ENCODE data around the gene RTP5.

The RTP5 gene

DNA sequence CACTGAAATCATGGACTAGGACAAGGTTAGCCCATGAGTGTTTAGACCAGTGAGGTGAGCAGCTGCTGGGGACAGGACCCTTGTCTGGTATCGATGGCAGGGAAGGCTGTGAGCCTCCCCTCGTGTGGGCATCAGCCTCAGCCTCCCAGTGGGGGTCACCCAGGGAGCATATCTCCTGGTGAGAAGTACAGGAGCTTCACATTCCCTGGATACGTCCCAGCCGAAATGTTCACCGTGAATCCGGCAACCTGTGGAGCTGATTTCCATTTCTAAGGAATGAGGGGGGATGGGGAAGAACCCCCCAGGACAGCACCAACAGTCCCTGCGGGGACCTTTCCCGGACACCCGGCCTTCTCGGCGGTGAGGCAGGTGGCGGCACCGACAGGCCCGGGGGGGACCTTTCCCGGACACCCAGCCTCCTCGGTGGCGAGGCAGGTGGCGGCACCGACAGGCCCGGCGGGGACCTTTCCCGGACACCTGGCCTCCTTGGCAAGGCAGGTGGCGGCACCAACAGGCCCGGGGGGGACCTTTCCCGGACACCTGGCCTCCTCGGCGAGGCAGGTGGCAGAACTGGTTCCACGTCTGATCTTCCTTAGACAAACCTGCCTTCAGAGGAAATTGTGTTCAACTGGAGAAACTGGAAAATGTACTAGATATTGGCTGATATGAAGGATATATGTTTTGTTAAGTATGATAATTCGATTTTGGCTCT is 21.2 kb downstream of the RTP5 start:
- DNase-seq: no peak

DNA sequence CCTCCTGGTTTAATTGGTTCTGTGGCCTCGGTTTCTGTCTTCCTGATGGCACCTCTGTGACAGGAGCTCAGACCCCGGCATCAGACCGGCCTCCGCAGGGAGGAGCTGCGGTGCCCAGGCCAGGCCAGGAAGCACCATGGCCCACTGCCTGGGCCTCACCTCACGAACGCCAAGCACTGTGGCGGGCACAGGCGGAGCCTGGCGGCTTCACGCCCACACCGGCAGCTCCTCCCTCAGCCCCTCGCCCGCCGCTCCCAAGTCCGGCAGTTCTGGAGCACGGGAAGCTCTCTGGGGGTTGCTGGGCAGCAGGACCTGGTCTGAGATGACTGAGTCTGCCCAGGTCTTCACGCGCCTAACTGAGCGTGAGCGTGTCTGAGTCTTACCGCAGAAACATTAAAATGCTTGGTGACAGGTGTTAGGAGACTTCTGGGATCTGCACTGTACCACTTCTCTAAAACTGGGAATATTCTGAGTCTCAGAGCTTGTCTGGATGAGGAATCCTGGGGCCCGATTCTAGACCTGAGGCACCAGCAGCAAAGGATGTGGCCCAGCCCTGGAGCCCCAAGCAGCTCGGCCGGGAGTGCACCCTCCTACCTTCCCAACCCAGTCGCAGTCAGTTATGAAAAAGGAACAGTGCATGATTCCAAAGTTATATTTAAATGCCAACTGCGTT is 21.9 kb downstream of the RTP5 start:
- DNase-seq: no peak

DNA sequence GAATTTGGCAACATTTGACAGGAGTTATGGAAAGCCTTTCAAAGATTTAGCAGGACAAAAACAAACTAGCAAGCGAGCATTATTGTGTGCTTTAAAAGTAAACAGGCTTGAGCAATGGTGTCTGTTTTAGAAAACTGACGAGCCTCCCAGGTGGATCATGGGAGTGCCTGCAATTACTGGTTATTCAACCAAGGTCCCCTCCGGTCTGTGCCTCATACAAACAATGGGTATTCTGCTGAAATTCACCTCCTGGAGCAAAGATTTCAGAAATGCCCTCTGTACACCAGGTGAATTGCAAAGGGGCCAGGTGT is 22.4 kb downstream of the RTP5 start:
- no peak for DNase-seq

DNA sequence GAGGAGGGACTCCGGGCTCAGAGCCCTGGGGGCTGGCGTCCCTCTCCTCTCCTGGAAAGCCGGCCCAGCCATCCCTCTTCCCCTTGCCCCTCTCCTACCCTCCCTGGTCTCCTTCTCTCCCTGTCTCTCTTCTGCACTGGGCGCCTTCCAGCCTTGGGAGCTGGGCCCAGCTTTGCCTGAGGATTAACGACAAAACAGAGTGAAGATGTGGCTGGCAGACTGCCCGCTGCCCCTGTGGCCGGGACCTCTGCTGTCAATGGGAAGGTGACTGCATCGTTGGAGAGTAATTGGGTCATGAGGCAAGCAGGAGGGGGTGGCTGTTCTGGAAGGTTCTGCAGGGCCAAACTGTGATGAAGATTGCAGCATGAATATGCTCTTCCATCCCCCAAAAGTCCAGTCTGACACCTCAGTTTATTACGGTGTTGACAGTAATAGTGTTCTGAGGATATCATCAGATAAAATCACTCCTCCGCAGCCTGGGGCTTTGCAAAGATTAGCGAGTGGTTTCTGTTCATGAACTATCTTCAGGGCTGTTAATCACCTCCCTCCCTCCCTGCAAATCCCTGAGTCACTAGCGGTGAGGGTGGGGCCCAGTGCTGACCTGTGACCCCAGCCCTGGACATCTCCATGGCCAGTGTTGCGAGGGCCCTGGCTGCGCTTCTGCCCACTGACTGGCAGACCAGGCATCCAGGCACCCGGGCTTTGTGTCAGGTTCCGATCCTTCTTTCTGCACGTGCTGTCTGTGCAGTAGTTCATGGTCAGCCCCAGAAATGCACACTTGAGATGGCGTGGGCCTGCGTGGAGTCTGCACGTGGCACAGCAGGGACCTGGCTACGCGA is 23.0 kb downstream of the RTP5 start:
- no peak for DNase-seq

DNA sequence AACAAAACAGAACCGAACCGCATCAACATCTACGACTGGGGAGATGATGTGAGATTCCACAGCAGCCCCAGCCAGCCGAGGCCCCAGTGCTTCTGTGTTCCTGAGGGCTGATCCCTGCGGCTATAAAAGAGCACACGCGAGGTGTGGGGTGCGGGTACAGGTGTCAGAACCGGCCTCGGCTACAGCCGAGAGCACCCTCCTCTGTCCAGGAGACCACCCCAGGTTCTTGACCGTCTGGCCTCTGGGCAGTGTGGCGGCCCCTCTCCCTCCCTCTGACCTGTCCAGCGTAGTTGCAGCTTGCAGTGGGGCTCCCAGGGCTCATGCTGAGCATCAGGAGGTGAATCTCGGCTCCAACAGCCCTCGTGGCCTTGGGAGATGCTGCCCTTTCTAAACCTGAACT is 23.7 kb downstream of the RTP5 start:
- DNase-seq: no peak

DNA sequence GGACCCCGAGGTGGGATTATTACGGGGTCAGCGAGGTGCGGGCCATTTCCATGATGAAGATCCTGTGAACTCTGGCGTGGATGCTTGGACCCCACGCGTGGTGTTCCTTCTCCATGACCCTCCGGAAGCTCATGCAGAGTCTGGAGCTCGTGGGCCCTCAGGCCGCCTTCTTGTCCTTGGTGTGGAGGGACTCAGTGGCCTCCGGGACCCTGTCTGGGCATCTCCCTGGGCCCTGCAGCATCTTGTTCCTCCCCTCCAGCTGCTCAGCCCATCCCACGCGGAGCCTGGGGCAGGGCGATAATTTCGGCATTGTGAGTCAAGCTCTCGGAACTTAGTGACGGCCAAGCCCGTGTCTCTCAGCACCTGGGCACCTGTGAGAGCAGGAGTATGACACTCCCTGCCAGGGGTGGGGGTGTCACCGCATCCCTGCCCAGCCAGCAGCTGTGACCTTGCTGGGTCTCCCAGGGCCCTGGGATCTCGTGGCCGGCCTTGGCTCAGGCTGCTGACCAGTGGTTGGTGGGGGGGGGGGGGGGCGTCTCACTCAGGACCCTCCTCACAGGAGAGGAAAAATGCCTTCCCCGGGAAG is 24.6 kb downstream of the RTP5 start:
- DNase-seq: no peak

DNA sequence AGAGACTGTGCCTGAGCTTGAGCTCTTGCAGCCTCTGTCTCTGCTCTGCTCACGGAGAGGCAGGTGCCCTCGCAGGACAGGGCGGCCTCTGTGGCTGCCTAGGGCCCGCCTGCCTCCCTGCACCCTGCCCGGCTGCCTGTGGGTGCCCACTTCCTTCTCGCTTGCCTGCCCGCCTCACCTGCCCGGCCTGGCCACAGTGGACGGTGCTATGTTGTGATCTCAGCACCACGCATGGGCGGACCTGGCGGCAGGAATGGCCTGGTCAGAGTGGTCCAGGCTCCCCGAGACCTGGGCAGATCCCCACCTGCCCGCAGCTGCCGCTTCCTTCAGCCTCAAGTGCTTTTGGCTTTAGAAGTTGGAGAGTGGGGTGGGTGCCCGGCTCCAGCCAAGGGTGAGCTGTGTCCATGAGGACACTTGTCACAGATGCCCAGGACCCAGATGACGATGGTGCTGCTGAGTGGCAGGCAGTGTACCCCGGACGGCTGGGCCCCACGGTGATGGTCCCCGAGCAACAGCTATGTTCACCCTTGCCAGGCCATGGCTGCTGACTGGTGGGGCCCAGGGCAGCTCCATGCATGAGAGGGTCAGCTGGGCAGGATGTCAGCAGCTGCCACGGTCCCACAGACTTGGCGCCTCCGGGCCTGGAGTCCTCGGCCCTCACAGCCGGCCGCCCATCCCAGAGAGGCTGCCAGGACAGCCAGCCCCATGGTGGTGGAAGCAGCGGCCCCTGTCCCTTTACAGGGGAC is 25.3 kb downstream of the RTP5 start:
- no peak for DNase-seq

DNA sequence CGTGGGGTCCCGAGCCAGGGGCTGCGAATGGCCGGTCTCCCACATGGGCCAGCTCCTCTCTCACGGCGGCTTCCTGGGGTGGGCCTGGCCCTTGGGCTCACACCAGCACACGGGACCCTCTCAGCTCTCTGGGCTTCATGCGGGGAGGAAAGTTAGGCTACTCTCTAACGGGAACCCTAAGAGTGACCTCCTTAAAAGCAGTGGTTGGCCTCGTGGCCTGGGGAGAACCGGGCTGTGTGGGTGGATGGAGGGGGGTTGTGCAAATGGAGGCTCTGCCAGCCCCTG is 25.8 kb downstream of the RTP5 start:
- DNase-seq: no peak

DNA sequence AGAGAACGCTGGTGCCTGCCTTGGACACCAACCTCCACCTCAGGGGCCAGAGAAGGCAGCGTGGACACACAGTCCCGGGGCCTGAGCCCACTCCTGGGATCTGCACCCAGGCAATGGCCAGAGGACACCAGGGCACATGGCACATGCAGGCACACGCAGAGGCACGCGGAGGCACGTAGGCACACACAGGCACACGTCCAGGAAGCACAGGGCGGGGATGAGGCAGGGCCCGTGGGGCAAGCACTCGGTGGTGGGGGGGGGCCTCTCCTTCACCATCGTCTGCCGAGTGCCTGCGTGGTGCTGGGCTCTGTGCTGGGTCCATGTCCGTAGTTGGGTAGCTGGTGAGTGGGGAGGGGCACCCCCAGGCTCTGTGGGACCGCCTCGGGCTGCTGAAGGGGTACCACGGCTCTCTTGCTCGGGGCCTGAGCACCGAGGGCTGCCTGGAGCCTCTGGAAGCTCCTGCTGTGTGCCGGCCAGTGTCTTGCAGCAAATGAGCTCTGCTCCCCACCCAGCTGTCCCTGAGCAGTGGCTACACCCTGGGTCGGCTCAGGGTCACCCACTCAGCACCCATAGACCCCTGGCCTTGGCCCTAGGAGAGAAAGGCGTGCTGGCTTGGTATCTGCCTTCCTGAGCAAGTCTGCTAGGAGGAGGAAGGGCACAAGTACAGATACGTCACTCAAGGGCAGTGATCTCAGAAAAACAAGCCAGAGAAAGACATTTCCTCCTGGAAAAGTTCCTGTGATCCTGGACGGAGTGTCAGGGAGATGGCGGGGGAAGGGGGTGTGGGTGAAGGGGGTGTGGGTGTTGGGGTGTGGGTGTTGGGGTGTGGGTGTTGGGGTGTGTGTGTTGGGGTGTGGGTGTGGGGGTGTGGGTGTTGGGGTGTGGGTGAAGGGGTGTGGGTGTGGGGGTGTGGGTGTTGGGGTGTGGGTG is 26.4 kb downstream of the RTP5 start:
- DNase-seq: no peak

DNA sequence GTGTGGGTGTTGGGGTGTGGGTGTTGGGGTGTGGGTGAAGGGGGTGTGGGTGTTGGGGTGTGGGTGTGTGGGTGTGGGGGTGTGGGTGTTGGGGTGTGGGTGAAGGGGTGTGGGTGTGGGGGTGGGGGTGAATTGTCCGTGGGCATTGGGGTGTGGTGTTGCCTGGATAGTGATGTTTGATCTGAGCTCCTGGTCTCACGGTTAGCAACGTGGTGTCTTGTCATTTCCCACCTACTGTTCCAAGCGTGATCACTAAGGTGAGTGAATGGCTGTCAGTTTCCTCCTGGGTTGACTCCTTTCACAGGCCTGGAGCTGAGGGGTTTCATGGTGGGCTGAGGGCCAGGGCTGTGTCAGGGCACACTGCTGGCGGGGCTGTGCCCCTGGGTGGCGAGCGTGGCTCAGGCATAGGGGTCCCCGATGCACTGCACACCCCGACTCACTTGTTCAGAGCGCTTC is 27.2 kb downstream of the RTP5 start:
- no peak for DNase-seq

DNA sequence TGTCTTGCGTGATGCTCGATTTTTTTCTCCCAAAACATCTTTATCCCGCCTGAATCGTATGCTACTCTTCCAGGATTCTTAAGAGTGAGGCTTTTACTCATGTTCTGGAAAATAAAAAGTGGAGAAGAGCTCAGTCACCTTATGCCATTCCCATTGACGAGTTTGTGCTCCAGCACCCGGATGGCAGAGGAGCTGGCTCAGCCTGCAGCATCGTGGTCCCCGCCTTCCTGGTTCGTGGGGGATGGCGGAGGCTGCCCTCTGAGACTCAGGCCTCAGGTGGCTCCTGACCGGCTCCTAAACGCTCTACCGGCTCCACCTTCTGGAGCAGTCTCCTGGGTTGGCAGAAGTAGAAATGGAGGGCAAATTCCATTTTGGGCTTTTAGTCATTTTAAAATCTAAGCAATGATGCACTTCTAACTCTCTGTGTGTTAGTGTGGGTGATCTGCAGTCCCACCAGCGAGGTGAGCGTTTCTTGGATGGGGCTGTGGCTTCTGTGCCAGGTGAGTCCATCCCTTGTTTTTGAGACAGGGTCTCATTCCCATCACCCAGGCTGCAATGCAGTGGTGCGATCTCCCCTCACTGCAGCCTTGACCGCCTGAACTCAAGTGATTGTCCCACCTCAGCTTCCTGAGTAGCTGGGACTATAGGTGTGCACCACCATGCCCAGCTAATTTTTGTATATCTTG is 27.8 kb downstream of the RTP5 start:
- no peak for DNase-seq

DNA sequence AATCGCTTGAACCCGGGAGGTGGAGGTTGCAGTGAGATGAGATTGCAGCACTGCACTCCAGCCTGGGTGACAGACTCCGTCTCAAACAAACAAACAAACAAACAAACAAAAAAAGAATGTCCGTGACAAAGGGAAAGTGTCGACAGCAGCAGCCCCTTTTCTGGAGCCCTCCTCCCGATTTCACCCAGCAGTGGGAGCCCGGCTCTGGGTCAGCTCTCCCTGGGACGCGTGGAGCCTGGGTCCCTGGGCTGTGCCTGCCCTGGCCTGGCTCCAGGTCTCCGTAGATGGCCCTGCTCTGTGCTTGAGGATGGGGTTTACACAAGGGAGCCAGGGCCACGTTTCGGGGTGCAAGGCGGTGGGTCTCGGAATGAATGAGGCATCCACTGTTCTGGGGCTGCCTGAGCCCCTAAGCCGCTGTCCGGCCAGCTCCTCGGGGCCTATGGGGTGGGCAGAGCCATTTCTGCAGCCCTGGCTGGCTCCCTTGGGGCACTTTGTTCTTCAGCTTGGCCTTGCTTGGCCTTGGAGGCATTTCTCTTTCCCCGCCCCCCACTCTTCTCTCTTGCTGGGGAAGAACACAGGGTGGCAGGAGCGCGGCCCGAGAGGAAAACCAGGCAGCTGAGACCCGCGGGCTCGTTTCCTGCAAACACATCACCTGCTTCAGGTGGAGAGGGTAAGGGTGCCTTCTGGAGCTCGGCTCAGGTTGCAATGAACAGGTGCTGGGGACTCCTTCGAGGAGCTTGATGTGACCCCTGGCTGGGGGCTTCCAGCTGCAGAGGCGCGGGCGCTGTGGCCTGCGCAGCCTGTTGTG is 29.1 kb downstream of the RTP5 start:
- DNase-seq: no peak

DNA sequence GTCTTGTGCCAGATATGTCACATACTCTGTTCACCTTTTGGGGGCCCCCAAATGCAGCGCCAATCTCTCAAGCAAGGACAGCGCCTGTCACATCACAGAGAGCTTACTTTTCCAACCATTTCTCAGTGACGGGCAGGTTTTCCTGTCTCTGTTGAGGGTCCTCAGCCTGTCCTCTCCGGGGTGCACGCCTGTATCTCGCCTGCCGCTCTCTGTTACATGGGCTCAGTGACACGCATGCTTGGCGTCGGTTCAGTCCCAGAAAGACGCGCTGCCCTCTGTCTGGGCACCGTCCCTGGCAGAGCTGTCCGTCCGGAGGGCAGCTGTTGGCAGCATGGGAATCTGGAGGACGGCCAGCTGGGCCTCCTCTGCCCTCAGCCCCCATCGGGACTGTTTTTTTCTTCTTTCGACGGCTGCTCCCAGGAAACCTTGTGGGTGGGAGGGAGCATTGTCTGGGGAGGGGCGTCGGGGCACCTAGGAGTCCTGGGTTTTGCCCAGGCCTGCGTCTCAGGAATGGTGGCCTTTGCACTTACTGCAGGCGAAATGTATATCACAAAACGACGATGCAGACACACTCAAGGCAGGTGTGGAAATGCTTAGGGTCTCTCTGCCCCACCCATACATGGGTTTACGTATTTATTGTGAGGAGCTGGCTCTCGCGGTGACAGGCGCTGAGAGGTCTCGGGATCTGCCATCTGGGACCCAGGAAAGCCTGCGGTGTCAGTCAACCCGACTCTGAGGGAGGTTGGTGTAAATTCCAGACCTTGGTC is 30.9 kb downstream of the RTP5 start:
- DNase-seq: no peak

DNA sequence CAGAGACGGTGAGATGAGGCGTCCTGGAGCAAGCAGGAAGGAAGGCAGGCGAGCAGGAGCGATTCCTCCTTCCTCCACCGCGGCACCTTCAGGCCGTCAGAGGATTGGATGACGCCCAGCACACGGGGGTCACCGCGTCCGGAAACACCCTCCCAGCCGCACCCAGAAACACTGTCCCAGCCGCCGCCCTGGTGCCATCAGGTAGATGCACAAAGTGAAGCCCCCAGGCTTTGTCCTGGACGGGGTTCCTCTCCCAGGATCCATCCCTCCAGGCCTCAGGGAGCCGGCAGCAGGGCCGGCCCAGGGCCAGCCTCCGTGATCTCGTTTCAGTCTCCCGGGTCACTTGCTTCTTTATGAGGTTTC is 31.5 kb downstream of the RTP5 start:
- DNase-seq: no peak

DNA sequence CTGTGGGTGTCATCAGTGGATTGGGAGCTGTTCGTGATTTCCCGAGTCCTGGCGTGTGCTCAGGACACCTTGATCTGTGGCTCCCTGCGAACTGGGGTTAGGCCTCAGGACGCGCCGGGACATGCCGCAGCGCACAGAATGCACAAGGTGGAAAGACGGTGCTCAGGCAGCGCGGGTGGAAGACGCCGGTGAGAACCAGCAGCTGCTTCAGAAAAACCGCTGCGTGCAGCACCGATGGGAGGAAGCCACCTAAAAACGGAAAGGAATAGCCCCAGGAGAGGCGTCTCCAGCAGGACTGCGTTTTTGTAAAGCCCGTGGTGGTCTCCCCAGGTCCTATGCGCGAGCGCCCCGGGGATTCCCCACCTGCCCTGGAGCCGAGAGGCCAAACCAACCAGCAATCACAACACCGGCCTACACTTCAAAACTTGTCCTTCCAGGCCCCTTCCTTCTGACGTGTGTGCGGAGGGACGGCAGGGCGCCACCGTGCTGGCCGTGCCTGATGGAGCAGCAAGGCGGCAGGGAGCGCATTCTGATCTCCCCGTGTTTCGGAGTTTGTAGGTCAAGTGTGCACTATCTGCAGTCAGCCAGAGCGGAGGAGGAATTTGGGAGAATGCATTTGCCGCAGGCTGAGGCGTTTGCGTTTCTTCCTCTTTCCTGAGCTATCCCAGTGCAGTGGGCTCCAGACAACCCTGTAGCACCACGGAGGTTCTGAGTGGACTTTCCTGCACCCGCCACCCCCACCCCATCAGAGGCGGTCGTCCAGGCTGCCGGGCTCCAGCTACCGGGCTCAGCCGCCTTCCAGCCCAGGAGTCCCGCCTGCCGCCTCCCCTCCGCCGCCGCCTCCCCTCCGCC is 32.2 kb downstream of the RTP5 start:
- DNase-seq: no peak

DNA sequence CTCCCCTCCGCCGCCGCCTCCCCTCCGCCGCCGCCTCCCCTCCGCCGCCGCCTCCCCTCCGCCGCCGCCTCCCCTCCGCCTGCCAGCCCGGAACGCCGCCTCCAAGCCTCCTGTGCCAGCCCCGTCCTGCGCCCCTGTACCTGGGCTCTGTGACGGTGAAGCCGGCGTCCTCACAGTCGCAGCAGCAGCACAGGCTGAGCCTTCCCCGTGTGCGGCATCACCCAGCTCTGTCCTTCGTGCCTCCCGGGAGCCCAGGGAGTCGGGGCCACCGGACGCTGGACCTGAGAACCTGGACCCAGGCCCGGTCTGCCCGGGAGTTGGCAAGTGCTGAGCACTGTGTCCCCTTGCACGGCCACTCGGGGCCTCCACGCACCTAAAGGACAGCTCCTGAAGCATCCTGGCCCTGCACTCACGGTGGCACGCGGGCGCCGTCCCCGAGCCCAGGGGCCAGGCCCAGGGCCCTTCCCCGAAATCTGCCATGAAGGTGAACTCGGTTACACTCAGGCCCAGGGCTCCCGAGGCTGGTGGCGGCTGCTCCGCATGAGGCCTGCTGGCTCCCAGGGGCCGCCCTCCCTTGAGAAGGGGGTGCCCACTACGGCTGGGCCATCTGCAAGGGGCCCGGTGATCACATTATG is 32.9 kb downstream of the RTP5 start:
- no peak for DNase-seq

DNA sequence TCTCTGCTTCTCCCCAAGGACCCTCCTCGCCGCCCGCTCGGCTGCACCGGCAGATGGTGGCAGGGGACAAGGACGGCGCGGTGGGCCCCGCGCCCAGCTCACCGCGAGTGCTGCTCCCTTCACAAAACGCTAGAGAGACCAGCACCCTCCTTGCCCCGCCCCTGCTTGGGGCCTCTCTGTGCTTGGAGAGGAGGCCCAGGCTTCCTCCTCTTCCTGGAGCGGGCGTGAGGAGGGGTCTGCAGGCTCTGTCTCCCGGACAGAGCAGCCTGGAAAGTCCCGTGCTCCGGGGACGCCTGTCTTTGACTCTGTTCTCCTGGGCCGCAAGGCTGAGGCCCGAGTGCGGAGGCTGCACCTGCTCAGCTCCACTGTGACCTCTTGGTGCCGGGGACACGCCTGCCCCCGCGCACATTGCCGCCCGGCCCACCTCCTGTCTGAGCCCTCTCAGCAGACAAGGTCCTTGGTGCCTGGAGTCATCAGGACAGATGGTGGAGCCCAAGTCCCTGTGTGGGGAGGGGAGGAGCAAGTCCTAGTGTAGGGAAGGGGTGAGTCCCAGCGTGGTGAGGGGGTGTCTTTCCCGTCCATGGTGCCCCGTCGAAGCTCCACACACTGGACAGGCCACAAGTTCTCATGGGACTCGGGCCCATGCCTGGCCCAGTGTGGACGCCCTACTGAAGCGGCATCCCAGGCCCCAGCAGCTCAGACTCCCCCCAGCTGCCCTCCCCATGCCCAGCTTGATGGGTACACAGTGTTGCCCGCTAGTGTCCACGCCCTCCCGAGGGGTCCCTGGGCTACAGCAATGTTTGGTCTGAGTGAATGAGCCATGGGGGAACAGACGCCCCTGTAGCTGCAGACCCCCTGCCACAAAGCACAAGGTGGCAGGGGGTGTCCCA is 33.8 kb downstream of the RTP5 start:
- DNase-seq: no peak

All from activated gamma-delta T cell (primary cell).